HG02678 (cell line): ENCODE results near the gene FURIN.
A peak's percentile ranks its signal among the peaks of the same experiment; 100 is the strongest.
"Not testable (repeated sequence)": the region's sequence is repeated elsewhere in the genome, so short reads cannot be mapped to it uniquely, and the experiment has no call there.

Source experiments
- ATAC-seq: cut with Tn5 transposase; IDR thresholded peaks from one replicate; pipeline ENCODE4 v1.9.1; 2021; ENCODE audit warnings: mild to moderate bottlenecking, moderate library complexity; ENCODE audit not compliant: unreplicated experiment

Gene FURIN

DNA sequence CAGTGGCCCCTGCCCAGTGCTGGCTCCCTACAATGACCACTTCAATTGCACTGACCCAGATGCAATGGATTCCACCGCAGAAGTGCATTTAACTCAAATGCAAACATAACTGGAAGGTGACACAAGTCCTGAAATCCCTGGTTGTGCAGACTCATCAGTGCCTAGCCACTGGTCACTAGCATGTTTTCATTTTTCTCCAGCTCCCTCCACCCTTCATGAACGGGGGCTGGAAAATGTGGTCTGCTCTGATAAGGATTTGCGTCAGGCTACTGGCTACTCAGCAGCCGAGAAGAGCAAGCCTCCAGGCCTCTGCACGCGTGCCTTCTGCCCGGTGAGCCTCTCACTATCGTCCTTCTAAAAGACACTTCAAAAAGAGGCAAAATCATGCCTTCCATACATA lies 27.4 kb upstream of the FURIN start:
- ATAC-seq, result no peak

DNA sequence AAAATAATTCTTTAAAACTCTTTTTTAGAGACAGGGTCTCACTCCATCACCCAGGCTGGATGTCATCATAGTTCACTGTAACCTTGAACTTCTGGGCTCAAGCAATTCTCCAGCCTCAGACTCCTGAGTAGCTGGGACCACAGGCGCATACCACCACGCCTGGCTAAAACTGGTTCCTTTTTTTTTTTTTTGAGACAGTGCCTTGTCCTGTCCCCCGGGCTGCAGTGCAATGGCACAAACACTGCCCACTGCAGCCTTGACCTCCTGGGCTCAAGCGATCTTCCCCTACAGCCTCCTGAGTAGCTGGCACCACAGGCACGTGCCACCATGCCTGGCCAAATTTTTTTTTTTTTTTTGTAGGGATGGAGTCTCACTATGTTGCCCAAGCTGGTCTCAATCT lies 23.7 kb upstream of the FURIN start:
- no peak for ATAC-seq

DNA sequence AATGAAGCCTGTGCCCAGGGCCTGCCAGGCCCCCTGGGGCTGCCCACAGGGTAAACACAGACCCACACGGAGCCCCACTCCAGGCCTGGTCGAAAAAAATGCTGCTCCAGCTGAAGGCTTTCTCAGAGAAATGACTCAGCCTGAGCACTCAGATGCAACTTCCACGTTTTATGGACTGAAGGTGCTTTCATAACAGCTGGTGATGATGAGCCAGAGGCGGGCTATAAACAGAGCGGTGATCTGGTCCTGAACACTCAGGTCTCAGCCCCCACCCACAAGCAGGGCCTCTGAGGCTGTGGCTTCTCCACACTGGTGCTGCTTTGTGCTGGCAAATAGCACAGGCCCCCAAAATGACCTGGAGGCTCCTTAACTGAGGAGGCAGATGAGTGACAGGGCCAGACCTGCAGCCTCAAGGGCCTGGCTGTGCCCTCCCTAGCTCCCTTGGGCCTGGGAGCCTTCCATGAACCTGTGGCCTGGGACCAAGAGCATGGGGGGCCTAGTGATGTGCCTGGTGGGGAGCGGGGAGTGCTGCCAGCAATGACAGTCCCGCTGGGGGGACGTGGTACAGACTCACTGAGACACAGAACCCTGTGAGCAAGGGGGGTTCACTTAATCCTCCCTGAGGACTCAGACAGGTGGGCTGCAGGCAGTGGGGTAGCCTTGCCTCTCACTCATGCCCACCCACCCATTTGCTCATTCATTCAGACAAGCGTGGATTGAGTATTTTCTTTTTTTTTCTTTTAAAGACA lies 23.0 kb upstream of the FURIN start:
- peak; percentile 86 for ATAC-seq

DNA sequence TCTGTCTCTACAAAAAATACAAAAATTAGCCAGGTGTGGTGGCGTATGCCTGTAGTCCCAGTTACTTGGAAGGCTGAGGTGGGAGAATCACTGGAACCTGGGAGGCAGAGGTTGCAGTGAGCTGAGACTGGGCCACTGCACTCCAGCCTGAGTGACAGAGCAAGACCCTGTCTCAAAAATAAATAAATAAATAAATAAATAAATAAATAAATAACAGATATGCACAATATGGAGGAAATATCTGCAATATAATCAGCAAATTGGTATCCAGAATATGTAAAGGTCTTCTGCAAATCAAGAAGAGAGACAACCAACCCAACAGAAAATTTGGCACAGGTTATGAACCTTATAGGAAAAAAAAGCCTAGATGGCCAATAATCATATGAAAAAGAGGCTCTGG lies 19.0 kb upstream of the FURIN start:
- ATAC-seq, result not testable (repeated sequence)

DNA sequence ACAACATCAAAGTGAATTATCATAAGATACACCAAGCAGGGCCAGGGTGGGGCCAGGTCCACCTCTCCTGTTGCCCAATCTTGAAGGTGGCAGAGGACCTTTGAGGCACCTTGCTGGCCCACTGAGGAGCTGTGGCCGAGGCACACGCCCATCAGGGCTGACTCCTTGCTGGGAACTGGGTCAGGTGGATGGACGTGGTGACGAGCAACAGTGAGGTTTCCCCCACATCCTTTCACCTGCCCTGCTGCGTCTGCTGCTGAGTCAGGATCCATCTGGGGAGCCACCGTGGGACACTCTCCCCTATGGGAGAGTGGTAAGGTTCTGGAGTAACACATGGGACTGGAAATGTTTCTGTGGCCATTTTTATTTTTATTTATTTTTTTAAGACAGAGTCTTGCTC lies 17.3 kb upstream of the FURIN start:
- no peak for ATAC-seq

DNA sequence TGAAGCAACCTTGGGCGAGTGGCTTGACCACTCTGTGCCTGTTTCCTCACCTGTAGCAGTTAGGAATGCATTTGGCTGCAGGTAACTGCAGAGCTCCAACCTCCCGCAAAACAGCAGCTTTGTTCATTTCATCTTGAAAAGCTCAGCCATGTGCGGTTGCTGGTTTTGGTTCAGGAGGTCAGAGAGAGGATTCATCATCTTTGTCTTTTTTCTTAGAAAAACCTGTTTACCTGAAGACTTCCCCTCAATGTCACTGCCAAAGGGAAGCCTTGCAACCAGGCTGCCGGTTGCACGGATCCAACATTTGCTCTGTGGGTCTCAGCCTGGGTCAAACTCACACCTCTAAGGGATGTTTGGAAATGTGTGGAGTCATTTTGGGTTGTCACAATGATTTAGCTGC lies 16.4 kb upstream of the FURIN start:
- ATAC-seq, result no peak

- ATAC-seq, result no peak
Observed at GRCh38 chr15:90855139-90855538, 13.2 kb upstream of the FURIN start.

GRCh38 chr15:90857337-90857736 lies 11.1 kb upstream of the FURIN start:
- no peak for ATAC-seq

- no peak for ATAC-seq
Observed at GRCh38 chr15:90857883-90858443, 10.4 kb upstream of the FURIN start.

GRCh38 chr15:90859234-90860131 lies 8.9 kb upstream of the FURIN start:
- no peak for ATAC-seq

DNA sequence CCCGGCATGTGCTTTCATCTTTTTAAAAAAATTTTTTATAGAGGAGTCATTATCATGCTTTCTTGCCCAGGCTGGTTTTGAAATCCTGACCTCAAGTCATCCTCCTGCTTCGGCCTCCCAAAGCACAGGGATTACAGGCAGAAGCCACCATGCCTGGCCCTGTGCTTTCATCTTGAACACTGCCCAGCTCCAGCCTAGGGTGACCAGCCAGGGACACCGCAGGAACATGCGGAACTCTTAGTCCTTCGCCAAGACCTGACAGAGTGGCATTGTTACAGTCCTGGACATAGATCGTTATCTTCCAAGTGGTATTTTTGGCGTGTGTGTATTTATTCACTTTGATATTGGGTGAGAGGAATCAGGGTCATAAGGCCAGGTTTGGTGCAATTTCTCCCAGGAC lies 7.9 kb upstream of the FURIN start:
- no peak for ATAC-seq

DNA sequence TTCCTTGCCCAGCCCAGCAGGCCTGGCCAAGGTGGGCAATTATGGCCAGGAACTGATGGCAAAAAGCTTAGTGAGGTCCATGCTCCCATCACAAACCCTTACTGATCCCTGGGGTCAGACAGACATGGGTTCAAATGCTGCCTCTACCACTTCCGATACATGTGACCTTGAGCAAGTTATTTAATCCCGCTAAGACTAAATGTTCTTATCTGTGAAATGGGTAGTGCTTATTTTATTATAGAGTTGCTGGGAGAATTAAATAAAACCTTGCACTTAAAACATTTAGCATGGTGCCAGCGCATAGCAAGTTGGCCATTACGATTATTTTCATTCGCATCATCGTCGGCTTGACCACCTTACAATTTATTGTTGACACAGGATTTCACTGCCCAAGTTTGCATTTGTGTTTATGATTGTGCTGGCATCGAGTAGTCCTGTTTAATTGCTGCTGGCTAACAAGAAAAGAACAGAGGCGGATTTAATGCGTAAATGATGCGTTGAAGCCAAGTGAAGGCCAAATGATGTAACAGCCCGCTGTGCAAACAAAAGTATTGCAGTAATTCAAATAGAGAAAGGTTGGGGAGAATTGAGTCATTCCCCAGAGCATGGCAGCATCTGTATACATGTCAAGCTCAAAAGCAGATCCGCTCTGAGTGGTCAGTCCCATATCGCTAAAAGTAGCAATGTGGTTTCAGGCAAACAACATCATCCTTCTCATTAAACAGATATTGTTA lies 7.3 kb upstream of the FURIN start:
- ATAC-seq, result no peak

- no peak for ATAC-seq
Observed at GRCh38 chr15:90862487-90862886, 5.9 kb upstream of the FURIN start.

- ATAC-seq, result no peak
Observed at GRCh38 chr15:90862964-90863778, 5.2 kb upstream of the FURIN start.

GRCh38 chr15:90863987-90864386 lies 4.4 kb upstream of the FURIN start:
- no peak for ATAC-seq

DNA sequence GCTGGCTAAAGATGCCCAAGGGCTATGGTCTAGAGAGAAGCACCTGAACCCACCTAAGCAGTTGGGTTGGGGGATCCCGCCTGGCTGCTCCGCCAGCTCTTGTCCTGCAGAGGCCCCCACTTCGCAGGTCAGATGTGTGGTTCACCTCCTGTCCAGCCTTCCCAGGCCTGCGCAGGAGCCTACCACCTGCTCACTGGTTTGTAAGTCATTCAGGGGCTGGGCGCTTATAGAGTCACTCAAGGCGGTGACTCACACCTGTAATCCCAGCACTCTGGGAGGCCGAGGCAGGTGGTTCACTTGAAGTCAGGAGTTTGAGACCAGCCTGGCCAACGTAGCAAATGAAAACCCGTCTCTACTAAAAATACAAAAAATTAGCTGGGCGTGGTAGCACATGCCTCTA lies 3.9 kb upstream of the FURIN start:
- no peak for ATAC-seq

DNA sequence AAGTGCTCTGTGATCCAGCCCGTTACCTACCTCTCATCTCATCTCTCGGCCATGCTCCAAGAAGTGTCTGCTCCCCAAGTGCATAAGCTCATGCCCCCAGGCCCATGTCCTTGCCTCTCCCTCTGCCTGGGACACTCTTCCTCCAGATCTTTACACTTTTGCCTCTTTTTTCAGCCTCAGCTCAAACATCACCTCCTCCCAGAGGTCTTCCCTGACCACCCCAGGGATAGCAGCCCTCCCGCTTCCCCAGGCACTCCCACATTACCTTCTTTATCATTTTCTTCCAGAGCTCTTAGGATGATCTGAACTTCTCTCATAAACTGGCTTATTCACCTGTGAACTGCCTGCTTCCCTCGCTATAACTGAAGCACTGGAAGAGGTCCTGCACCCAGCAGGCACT lies 2.7 kb upstream of the FURIN start:
- no peak for ATAC-seq

GRCh38 chr15:90866161-90866715 lies 2.1 kb upstream of the FURIN start:
- ATAC-seq, result no peak

DNA sequence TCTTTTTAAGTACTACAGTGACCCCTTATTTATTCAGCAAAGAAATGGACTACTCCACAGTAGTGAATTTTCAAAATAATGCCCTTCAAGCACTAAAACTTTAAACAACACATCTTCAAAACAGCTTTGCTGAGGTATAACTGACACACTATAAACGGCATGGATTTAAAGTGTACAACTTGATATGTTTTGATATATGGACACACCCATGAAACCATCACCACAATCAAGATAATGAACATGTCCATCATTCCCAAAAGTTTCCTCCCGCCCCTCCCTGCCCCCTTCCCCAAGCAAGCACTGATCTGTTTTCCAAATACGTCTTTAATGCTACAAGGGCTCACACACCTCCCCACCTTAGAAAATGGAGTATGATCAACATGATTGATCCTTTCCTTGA lies 1.6 kb upstream of the FURIN start:
- ATAC-seq, result no peak

- no peak for ATAC-seq
Observed at GRCh38 chr15:90869140-90869541, 753 bp downstream of the FURIN start.
